Adrenal gland (tissue), 5 donors: ENCODE results near the gene PPP2CA.

ENCODE experiments used
- CTCF ChIP-seq, 6 experiments: fragments of 450-650 bp in 4 of 6; fragments of 200-600 bp in 2 of 6; sonication (generic) in 1 of 6; IDR thresholded peaks; 1 replicate in 5 of 6; 2 replicates in 1 of 6; pipeline versions ENCODE4 v1.5.1 to v1.8.0; 2016 to 2021; ENCODE audit warnings: antibody characterized with exemption in 6 of 6, mild to moderate bottlenecking in 2 of 6, moderate library complexity in 1 of 6
- POLR2A ChIP-seq, 2 donors: fragments of 450-650 bp; IDR thresholded peaks; one replicate each; pipeline ENCODE4 v1.6.1; 2017; ENCODE audit warnings: antibody characterized with exemption in 2 of 2, mild to moderate bottlenecking in 2 of 2, moderate library complexity in 1 of 2
- donor health status: DM: no; HTN: no; CAD: no.

- TF ChIP-seq CTCF (IDR thresholded peaks at IDR 0.05) (no peak), POLR2A (IDR thresholded peaks at IDR 0.05) (no peak)
These were observed 45.2 kb upstream of the PPP2CA start for GRCh38 chr5:134271059-134271458.
